ENCODE data around the gene NREP.

DNA sequence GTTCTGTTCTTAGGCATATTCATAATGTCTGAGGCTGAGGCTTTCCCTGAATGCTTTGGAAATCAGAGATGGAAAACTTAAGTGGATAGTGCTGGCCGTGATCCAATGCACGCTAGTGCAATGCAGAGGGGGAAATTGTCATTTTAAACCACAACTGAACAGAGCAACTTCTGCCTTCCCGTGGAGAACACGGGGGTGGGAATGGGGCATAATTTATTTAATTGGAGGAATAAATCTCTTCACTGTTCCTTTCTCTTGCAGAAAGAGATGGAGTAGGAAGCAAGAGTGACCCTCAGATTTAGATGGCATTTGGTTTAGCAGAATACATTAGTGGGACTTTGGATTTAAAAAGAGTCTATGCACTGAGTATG is 22.9 kb upstream of the NREP start:
- TF ChIP-seq, protein P1, sequence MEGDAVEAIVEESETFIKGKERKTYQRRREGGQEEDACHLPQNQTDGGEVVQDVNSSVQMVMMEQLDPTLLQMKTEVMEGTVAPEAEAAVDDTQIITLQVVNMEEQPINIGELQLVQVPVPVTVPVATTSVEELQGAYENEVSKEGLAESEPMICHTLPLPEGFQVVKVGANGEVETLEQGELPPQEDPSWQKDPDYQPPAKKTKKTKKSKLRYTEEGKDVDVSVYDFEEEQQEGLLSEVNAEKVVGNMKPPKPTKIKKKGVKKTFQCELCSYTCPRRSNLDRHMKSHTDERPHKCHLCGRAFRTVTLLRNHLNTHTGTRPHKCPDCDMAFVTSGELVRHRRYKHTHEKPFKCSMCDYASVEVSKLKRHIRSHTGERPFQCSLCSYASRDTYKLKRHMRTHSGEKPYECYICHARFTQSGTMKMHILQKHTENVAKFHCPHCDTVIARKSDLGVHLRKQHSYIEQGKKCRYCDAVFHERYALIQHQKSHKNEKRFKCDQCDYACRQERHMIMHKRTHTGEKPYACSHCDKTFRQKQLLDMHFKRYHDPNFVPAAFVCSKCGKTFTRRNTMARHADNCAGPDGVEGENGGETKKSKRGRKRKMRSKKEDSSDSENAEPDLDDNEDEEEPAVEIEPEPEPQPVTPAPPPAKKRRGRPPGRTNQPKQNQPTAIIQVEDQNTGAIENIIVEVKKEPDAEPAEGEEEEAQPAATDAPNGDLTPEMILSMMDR (IDR thresholded peaks at IDR 0.05; ENCODE audit: low read depth, low read length, missing input control) = no peak
- no peak for TF ChIP-seq GABPA (IDR thresholded peaks at IDR 0.05 in 1 of 2, conservative IDR thresholded peaks at IDR 0.05 in 1 of 2)
- TF ChIP-seq REST (IDR thresholded peaks at IDR 0.05) = no peak
- no peak for TF ChIP-seq RAD21 (IDR thresholded peaks at IDR 0.05)
- TF ChIP-seq TAF1 (conservative IDR thresholded peaks at IDR 0.05) = no peak
- TF ChIP-seq YY1 (IDR thresholded peaks at IDR 0.05) = no peak
- TF ChIP-seq JUND (IDR thresholded peaks at IDR 0.05) = no peak
- TF ChIP-seq NR2F2 (IDR thresholded peaks at IDR 0.05) = no peak
- no peak for TF ChIP-seq SP1 (IDR thresholded peaks at IDR 0.05)
- no peak for TF ChIP-seq ZBTB33 (IDR thresholded peaks at IDR 0.05)
- TF ChIP-seq ATF3 (IDR thresholded peaks at IDR 0.05) = no peak
- no peak for TF ChIP-seq HNF4A (conservative IDR thresholded peaks at IDR 0.05)

All from liver (tissue), 3 donors.